Stimulated activated CD4-positive, alpha-beta T cell treated with anti-CD3 and anti-CD28 coated beads, Interleukin-2, amount 100 ng/mL, for 4 hours (primary cell): ENCODE data around the gene OBSL1.

Source experiments
- DNase-seq: peaks from one replicate; pipeline ENCODE4 v3.0.0-alpha.2; 2020; ENCODE audit warnings: low read depth

Gene OBSL1

GRCh38 chr2:219596954-219597551 lies 25.7 kb upstream of the OBSL1 start:
- DNase-seq = no peak

GRCh38 chr2:219595256-219595655 lies 23.9 kb upstream of the OBSL1 start:
- DNase-seq = no peak

GRCh38 chr2:219593154-219593553 lies 21.8 kb upstream of the OBSL1 start:
- no peak for DNase-seq

GRCh38 chr2:219592736-219593135 lies 21.4 kb upstream of the OBSL1 start:
- DNase-seq = no peak

GRCh38 chr2:219591091-219591490 lies 19.8 kb upstream of the OBSL1 start:
- no peak for DNase-seq

- DNase-seq = no peak
These were observed 10.0 kb upstream of the OBSL1 start for GRCh38 chr2:219581346-219581745.

GRCh38 chr2:219578811-219579613 lies 7.7 kb upstream of the OBSL1 start:
- no peak for DNase-seq

GRCh38 chr2:219576505-219577388 lies 5.4 kb upstream of the OBSL1 start:
- DNase-seq = no peak

GRCh38 chr2:219575566-219576504 lies 4.5 kb upstream of the OBSL1 start:
- DNase-seq = no peak

- DNase-seq = no peak
These were observed 3.4 kb upstream of the OBSL1 start for GRCh38 chr2:219574484-219575311.

- DNase-seq = no peak
These were observed 1.8 kb upstream of the OBSL1 start for GRCh38 chr2:219573166-219573565.

GRCh38 chr2:219572237-219573001 lies 1.1 kb upstream of the OBSL1 start, which contains the start of gene INHA:
INHA (plus strand) TSS chr2:219572310; CDS start chr2:219572375, 65 bp downstream.
- no peak for DNase-seq

- no peak for DNase-seq
These were observed 422 bp downstream of the OBSL1 start for GRCh38 chr2:219570924-219571310.

- DNase-seq = no peak
These were observed 980 bp downstream of the OBSL1 start for GRCh38 chr2:219570194-219570923.

- DNase-seq = no peak
These were observed 1.7 kb downstream of the OBSL1 start for GRCh38 chr2:219569635-219570034.

GRCh38 chr2:219569041-219569440 lies 2.3 kb downstream of the OBSL1 start:
- DNase-seq = no peak

GRCh38 chr2:219567791-219568361 lies 3.5 kb downstream of the OBSL1 start:
- DNase-seq = no peak

- DNase-seq = no peak
These were observed 4.2 kb downstream of the OBSL1 start for GRCh38 chr2:219567131-219567530.

GRCh38 chr2:219566640-219567039 lies 4.7 kb downstream of the OBSL1 start:
- no peak for DNase-seq
